NCI-H2227 (cell line): ENCODE data around the gene SMU1.

Source experiments
- DNase-seq: peaks from one replicate; lab custom pipeline; 2025; ENCODE audit not compliant: unreplicated experiment; lab: John Stamatoyannopoulos, UW

SMU1 gene

DNA sequence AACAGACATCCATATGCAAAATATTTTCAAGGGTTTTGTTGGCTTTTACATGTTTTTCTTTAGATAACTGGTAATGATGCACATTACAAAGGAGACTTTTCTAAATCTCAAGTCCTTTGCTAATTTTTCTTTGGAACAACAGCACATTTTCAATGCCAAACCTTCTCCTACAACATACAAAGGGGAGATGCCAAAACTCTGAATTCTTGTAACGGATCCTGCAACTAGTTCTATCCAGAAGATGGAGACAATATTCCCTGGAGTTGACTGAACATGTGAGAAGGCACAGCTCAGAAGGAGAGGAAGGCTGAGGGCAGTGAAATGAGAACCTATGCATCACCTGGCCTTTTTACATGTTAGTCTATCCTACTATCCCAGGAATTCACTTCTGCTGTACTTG lies 30.4 kb downstream of the SMU1 start:
- no peak for DNase-seq

DNA sequence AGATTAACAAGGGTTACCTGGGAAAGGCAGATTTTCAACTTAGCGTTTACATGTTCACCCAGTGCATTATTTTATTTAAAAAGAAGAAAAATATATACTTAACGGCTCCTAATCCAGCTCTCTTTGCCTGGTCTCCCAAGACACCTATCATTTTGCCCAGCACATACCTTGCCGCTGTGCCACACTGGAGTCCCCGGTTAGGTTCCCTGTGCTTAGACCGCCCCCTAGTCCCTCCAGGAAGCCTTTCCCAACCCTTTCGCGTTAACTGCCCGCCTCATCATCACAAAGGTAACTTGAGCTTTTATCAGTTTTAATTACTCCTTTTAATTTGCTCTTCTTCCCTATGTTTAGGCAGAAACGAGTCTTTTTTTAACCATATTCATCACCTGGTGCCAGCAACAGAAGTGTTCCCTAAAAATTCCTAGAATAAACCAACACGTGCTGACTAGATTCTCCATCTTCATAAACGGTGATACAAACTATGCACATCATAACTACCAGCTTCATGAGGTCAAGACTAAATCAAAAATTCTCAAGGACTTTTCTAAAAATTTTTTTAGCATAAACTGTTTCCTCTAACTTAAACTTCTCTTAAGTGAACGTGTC lies 31.7 kb downstream of the SMU1 start:
- DNase-seq: peak; percentile 36

DNA sequence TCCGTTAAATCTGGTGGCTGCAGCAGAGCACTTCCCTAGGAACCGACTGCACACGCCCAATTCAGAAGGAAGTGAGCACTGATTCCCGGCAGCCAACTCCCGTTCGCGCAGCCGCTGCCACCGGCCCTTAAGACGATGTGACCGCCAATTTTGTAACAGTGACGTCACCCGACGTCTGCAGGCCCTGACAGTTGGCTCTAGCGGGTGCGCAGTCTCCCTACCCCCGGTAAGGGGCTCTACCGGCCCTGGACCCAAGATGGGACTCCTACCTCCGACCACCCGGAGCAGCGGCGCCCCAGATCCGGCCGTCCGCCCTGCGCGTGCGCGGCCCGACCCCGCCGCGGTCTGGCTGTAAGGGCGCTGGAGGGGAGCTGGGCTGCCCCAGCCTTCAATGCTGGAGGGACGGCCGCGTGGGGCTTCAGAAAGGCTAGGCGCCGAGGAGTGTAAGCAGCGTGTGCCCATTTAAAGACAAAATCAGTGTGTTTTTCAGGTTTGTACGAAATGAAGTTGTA lies 32.3 kb downstream of the SMU1 start:
- peak; percentile 91 for DNase-seq

DNA sequence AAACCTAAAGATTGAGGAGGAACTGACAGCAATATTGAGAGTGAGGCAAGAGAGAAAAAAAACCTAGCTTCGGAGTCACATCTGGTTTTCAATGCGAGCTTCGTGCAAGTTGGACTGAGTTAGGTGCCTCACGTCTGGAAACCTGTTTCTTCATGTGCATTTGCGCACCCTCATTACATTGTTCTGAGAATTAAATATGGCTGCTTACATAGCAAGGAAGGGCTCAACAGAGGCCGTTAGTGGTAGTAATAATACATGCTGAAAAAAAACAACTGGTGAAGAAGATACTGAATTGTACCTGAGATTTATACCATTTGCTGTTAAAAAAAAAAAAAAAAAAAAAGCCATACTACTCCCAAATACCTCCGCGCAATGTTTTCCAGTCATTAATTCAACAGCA lies 32.8 kb downstream of the SMU1 start:
- DNase-seq: peak; percentile 30

DNA sequence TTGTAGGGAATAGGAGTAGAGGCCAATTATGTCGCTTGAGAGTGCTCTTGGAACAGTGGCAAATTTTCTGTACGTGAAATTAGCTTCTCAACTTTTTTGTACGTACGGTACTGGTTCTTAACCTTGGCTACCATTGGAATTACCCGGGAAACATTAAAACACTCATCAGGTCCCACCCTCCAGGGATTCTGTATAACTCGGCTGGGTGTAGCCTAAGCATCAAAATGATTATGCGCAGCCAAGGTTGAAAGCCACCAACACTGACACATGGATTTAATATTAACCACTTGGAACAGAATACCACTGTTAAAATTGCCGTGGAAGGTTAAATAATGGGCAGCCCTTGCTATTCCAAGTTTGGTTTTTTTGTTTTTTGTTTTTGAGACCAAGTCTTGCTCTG lies 34.0 kb downstream of the SMU1 start:
- DNase-seq: peak; percentile 6

DNA sequence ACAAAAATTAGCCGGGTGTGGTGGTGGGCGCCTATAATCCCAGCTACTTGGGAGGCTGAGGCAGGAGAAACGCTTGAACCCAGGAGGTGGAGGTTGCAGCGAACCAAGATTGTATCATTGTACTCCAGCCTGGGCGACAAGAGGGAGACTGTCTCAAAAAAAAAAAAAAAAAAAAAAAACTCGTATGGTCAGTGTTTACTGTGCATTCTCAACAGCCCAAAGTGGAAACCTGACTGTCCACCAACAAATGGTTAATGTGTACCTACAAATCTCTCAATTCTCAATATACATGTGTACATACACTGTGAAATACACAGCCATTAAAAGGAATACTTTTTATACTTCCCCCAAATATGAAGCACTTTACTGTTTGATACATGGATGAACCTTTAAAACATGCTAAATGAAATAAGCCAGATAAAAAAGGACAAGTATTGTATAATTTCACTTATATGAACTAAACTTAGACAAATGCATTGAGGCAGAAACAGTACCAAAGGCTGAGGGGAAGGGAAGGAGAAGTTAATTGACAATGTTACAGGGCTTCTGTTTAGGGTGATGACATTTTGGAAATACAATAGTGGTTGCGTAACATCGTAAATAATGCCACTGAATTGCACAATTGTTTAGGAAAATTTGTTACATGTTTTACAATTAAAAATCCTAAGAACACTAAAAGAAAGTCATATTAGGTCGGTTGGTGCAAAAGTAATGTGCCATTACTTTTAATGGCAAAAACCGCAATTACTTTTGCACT lies 34.9 kb downstream of the SMU1 start:
- DNase-seq: no peak

DNA sequence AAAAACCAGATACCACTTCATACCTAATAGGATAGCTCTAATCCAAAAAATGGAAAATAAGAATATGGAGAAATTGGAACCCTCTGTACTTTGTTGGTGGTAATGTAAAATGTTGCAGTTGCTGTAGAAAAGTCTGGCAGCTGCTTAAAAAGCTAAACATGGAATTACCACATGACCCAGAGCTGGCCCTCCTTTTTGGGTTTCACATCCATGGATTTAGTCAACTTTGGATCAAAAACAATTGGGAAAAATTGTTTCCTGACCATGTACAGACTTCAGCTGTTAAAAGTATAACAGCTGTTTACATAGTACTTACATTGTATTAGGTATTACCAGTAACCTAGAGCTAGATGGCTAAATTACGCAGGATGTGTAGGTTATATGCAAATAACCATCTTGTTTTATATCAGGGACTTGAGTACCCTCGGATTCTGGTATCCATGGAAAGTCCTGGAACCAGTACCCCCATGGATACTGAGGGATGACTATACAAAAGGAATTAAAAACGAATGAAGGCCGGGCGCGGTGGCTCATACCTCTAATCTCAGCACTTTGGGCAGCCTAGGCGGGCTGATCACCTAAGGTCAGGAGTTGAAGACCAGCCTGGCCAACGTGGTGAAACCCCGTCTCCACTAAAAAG lies 35.6 kb downstream of the SMU1 start:
- no peak for DNase-seq

DNA sequence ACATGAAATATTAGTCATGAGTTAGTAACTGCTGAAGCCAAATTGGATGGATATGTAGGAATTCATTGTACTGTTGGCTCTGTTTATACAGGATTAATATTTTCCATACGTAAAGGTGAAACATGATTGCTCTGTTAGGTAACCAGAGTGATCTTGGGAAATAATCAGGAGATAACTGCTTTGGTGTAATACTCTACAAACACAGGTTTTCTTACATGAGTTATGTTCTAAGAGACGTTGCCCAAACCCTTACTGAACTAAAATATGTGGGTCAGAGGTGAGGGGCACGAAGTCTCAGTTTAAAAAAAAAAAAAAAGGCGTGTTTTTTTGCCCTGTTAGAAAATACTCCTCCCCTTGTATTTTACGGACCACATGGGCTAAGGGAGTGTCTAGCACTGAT lies 43.6 kb downstream of the SMU1 start:
- no peak for DNase-seq

DNA sequence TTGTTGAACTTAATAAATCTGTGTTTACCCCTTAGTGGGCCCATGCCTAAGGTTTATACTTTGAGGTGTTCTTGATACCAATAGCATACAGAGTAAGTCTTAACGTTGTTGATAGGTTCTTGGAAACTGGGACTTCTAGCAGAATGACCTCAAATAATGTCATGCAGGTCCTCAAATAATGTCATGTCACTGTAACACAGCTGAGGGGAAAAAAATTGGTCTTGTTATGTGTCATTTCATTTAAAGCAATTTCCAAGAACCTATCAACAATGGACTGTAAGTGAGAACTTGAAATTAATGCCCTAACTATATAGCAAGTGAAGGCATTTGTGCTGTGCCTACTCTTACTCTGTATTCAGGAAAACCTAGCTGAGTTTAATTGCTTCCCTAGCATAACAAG lies 44.2 kb downstream of the SMU1 start:
- DNase-seq: no peak

DNA sequence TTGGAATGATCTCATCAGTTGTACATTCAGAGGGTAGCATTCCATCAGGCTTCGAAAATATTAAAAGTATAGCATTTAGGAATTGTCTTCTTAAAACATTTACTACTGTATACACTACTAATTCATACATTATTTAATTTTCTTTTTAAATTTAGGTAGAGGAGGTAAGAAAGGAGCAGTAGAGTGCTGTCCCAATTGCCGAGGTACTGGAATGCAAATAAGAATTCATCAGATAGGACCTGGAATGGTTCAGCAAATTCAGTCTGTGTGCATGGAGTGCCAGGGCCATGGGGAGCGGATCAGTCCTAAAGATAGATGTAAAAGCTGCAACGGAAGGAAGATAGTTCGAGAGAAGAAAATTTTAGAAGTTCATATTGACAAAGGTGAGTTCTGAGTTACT lies 46.2 kb downstream of the SMU1 start:
- no peak for DNase-seq

DNA sequence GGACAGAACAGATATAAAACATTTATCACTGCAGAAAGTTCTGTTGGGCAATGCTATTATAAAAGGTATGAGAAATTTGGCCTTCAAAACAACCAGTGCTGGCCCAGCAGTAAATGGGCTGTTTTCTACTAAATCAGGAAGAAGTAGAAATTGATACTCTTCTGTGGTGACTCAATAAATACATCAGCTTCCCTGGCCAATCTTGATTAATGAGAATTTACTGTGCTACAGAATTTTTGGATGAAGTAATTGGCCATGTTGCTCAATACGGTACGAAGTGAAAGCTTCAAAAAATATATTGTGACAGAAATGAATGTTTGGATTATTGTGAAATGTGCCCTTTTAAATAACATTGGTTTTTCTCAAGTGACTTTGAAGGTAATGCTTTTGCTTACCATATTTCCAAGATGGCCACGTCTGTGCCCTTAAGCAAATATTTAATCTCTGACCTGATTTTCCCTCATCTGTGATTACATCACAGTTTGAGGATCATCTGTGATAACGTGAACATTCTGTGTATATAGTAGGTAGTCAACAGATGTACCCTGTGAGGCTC lies 47.2 kb downstream of the SMU1 start:
- no peak for DNase-seq

DNA sequence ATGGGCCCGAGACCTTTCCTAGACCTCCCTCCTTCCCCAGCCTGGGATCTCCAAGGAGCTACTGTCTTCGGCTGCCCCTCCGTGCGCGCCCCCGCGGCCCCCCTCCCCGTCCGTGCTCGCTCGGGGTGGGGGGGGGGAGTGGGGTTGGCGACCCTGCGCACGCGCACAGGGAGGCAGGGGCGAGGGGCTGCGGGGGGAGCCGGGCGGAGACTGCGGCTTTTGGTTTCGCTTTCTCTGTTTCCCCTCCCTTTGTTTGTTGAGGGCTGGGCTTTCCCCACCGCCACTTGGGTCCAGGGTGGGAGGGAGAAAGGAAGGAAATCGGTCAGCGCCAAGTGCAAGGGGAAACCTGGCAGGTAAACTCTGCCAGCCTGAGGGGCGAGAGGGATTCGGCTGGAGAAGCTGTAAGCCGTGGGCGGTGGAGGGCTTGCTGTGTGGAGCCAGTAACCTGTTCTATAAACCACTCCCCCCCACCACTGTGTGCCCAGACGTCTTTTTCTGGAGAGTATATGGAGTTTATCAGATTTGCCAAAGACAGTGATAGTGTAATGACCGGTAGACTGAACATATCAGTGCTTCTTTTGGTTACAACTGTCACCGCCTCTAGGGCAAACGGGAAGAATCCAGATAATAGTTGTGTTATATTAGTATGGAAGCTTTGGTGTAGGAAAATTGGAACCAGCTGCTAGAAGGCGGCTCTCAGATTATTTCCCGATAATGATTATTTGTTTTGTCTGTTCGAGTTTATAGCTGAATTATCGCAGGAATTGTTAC lies 50.7 kb downstream of the SMU1 start:
- DNase-seq: peak; percentile 83

DNA sequence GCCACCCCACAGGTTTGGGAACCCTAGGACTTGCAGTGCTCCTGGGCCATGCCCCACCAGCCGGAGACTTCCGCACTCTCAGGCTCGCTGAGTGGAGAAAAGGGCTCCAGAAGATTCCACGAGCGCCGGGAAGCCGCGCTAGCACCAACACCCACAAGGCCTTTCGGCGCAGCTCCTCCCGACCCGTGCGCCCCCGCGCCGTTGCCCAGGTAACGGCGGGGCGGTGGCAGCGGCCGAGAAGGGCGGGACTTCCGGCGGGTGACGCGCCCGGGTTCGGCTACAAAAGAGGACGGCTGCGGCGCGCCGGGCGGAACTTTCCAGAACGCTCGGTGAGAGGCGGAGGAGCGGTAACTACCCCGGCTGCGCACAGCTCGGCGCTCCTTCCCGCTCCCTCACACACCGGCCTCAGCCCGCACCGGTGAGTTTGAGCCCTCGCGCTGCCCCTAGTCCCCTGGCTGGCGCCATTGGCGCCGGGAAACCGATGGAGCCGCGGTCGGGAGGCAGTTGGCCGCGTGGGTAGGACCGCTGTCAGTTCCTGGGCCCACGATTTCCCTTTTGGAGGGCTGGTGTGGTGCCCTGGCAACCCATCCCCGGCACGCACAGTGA lies 51.4 kb downstream of the SMU1 start, which contains the start of gene DNAJA1:
Gene DNAJA1 (plus strand): TSS at position 308 of the 606 bp plus-strand sequence. CDS start 1,212 bp downstream, outside the sequence.
- DNase-seq: peak; percentile 95

DNA sequence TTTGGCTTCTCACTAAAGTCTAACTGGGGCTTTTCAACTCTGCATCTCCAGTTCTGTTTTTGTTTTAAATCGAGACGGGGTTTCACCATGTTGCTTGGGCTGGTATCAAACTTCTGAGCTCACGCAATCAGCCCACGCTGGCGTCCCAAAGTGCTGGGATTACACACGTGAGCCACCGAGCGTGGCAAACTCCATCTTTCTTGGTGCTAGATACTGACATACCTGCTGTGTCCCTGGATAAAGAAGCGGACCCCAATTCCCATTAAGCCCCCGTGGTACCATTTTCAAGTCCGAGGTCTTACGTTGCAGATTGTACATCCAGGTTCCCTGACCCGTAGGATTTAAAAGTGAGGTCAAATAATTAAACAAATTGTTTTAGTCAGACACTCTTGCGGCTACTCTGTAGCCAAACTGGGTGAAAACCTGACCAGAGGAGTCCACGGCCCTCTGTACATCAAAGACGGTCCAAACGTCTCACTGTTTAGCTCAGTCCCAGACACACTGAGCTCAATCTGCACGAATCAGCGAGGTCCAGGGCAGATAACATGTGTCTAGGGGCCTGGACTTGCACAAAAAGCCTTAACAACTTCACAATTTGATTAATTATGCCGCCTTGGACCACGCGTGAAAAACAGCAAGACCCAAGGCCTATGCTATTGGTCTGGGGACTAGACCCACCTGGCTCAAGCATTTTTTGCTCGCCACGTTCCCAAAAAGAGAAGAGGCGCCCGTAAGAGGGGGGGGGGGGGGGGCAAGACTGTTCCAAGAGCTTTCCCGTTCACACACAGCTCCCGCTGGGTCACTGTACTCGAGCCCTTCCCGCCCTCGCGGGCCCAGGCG lies 52.1 kb downstream of the SMU1 start:
- DNase-seq: peak; percentile 38

DNA sequence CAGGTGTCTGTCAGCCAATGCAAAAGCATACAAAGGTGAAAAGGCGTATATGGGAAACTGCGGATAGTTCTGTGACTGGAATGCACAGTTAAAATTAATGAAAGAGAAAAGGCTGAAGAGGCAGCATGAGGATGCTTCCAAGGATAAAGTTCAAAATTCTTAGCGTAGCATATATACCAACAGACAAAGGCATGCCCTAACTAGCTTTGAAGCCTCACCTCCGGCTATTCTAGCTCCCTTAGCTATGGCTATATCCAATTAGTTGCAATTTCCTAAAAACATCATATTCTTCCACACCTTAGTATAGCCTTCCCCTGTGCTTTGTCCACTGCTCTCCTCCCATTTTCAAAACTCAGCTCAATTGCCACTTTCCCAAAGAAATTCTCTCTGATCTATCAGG lies 52.8 kb downstream of the SMU1 start:
- no peak for DNase-seq

DNA sequence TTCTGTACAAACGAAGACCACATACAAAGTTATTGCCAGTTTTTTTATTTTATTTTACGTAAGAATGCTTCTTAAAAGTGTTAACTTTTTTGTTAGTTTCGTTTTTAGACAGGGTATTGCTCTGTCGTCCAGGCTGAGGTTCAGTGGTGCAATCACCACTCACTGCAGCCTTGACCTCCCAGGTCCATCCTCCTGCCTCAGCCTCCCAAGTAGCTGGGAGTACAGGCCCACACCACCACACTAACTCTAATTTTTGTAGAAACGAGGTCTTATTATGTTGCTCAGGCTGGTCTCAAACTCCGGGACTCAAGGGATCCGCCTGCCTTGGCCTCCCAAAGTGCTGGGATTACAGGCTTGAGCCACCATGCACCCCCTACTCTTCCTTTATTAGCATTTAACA lies 53.7 kb downstream of the SMU1 start:
- DNase-seq: no peak

DNA sequence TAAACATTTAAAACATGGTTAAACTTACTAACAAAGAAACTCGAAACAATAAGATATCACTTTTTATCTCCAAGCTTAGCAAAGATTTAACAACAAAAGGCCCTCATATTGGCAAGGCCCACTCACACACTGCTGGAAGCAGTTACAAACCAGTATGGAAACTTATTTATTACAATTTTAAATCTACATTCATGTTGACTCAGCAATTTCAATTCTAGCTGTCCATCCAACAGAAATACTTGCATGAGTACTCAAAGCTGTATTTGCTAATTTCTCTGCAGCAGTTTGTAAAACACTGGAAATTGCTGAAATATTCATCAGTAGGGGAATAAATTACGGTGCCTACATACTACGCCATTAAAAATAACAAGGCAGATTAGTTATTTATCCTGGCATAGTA lies 54.2 kb downstream of the SMU1 start:
- DNase-seq: no peak

DNA sequence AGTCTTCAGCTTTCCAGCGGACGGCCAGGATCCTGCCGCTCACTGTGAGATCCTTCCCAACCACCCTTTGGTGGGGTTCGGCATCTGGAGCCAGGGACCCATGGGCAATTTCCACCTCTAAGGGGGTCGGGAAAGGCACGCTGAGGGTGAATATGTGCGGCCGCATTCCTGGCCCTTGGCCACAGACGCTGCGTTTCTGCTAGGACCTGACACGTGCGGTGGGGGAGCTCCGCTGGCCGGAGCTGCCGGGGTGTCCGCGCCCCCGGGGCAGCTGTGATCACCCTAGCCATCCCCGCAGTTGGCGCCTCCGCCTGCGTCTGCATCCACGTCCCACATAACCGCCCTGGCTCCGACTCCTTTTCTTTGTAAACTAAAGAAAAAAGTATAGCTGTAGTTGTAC lies 56.7 kb downstream of the SMU1 start:
- no peak for DNase-seq

DNA sequence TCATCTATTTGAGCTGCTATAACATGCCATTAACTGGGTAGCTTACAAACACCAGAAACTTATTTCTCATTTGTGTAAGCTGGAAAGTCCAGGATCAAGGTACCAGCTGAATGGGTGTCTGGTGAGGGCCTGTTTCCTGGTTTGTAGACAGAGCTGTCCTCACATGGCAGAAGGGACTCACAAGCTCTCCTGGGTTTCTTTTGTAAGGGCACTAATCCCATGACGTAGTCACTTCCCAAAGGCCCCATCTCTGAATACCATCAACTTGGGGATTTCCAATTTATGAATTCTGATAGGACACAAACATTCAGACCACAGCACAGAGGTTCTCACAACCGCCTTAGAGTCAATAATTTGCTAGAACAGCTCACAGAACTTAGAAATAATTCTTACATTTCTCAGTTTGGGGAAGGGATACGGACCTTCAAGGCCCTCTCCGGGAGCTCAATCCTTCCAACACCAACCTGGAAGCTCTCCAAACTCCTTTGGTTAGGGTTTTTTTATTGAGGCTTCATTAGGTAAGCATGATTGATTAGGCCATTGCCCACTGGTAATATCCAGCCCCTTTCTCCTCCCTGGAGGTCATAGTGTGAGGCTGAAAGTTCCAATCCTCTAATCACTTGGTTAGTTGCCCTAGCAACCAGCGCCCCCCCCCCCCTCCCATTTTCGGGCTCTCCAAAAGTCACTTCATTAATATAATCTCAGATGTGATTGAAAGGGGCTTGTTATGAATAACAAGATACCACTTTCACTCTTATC lies 59.0 kb downstream of the SMU1 start:
- no peak for DNase-seq
